ENCODE measurements around the gene BRIP1. TPM values are rescaled to one million over a fixed set of nuclear protein-coding genes. Genes with fewer than 3 reads are reported as not detected.
"Not testable (repeated sequence)": the region's sequence is repeated elsewhere in the genome, so short reads cannot be mapped to it uniquely, and the experiment has no call there.

Gene BRIP1
- total RNA-seq, 1 experiment from 2014 or later: 8.5 TPM

GRCh38 chr17:61826198-61826597 is 37.1 kb downstream of the BRIP1 start:
- H3K4me1 ChIP-seq (ENCODE audit: low read length); H2AFZ ChIP-seq (ENCODE audit: low read length); H3K9ac ChIP-seq (ENCODE audit: low read length); H4K20me1 ChIP-seq (ENCODE audit: insufficient read depth, low read depth, low read length); H3K9me2 ChIP-seq (replicated peaks; ENCODE audit: insufficient read depth, low read length); H3K4me2 ChIP-seq (ENCODE audit: low read depth, low read length, poor library complexity, severe bottlenecking); DNase-seq; H3K27ac ChIP-seq (ENCODE audit: low read length); H3K4me3 ChIP-seq (ENCODE audit: low read length); H3K27me3 ChIP-seq (ENCODE audit: low read length): not testable (repeated sequence)
- H3K79me2 ChIP-seq (ENCODE audit: low read length): peaks cover 38% of the 10 kb centered on the region
- H3K36me3 ChIP-seq (ENCODE audit: insufficient read depth, low read length): peaks cover 61% of the 10 kb centered on the region
- peaks cover 12% of the 10 kb centered on the region for H3K9me3 ChIP-seq (ENCODE audit: low read length)

GRCh38 chr17:61825448-61826137 is 37.7 kb downstream of the BRIP1 start:
- no peak overlapping the region for H2AFZ ChIP-seq (ENCODE audit: low read length)

GRCh38 chr17:61822326-61823285 is 40.7 kb downstream of the BRIP1 start:
- peak; percentile 43 for DNase-seq
- H2AFZ ChIP-seq (ENCODE audit: low read length): no peak overlapping the region
- H3K9ac ChIP-seq (ENCODE audit: low read length): no peak overlapping the region
- H3K79me2 ChIP-seq (ENCODE audit: low read length): peaks cover 26% of the 10 kb centered on the region
- no peaks in the 10 kb centered on the region for H3K9me2 ChIP-seq (replicated peaks; ENCODE audit: insufficient read depth, low read length)
- H3K4me3 ChIP-seq (ENCODE audit: low read length): no peak overlapping the region
- no peak overlapping the region for H3K27ac ChIP-seq (ENCODE audit: low read length)
- H4K20me1 ChIP-seq (ENCODE audit: insufficient read depth, low read depth, low read length): no peaks in the 10 kb centered on the region
- peaks cover under 1% of the 10 kb centered on the region; the same call in 1 of the 2 replicates for H3K4me1 ChIP-seq (ENCODE audit: low read length)
- peaks cover 44% of the 10 kb centered on the region for H3K36me3 ChIP-seq (ENCODE audit: insufficient read depth, low read length)
- no peak overlapping the region for H3K4me2 ChIP-seq (ENCODE audit: low read depth, low read length, poor library complexity, severe bottlenecking)
- peaks cover 9% of the 10 kb centered on the region for H3K9me3 ChIP-seq (ENCODE audit: low read length)
- H3K27me3 ChIP-seq (ENCODE audit: low read length): no peaks in the 10 kb centered on the region

More at GRCh38 chr17:61825448-61826137, 37.7 kb downstream of the BRIP1 start:
- Histone ChIP-seq H3K36me3 (ENCODE audit: insufficient read depth, low read length) (peaks cover 60% of the 10 kb centered on the region), H3K9me2 (replicated peaks; ENCODE audit: insufficient read depth, low read length) (no peaks in the 10 kb centered on the region), H3K79me2 (ENCODE audit: low read length) (peaks cover 36% of the 10 kb centered on the region), H3K4me3 (ENCODE audit: low read length) (no peak overlapping the region), H3K27ac (ENCODE audit: low read length) (no peak overlapping the region), H3K27me3 (ENCODE audit: low read length) (no peaks in the 10 kb centered on the region), H3K9ac (ENCODE audit: low read length) (no peak overlapping the region), H4K20me1 (ENCODE audit: insufficient read depth, low read depth, low read length) (no peaks in the 10 kb centered on the region), H3K9me3 (ENCODE audit: low read length) (peaks cover 16% of the 10 kb centered on the region), H3K4me2 (ENCODE audit: low read depth, low read length, poor library complexity, severe bottlenecking) (no peak overlapping the region), H3K4me1 (ENCODE audit: low read length) (no peaks in the 10 kb centered on the region)
- no peak for DNase-seq

GRCh38 chr17:61821655-61822054 is 41.7 kb downstream of the BRIP1 start:
- no peaks in the 10 kb centered on the region for H3K27me3 ChIP-seq (ENCODE audit: low read length)
- H3K4me2 ChIP-seq (ENCODE audit: low read depth, low read length, poor library complexity, severe bottlenecking): no peak overlapping the region
- no peaks in the 10 kb centered on the region for H4K20me1 ChIP-seq (ENCODE audit: insufficient read depth, low read depth, low read length)
- H3K9me3 ChIP-seq (ENCODE audit: low read length): peaks cover 9% of the 10 kb centered on the region
- H2AFZ ChIP-seq (ENCODE audit: low read length): no peak overlapping the region
- no peak overlapping the region for H3K9ac ChIP-seq (ENCODE audit: low read length)
- H3K4me1 ChIP-seq (ENCODE audit: low read length): peaks cover 10% of the 10 kb centered on the region
- DNase-seq: no peak
- H3K27ac ChIP-seq (ENCODE audit: low read length): no peak overlapping the region
- H3K4me3 ChIP-seq (ENCODE audit: low read length): no peak overlapping the region
- H3K79me2 ChIP-seq (ENCODE audit: low read length): peaks cover 24% of the 10 kb centered on the region
- H3K9me2 ChIP-seq (replicated peaks; ENCODE audit: insufficient read depth, low read length): no peaks in the 10 kb centered on the region
- H3K36me3 ChIP-seq (ENCODE audit: insufficient read depth, low read length): peaks cover 41% of the 10 kb centered on the region

GRCh38 chr17:61819265-61819664 is 44.1 kb downstream of the BRIP1 start:
- not testable (repeated sequence) for H2AFZ ChIP-seq (ENCODE audit: low read length); H4K20me1 ChIP-seq (ENCODE audit: insufficient read depth, low read depth, low read length); H3K9me2 ChIP-seq (replicated peaks; ENCODE audit: insufficient read depth, low read length); H3K4me2 ChIP-seq (ENCODE audit: low read depth, low read length, poor library complexity, severe bottlenecking); H3K9ac ChIP-seq (ENCODE audit: low read length); H3K4me3 ChIP-seq (ENCODE audit: low read length); DNase-seq; H3K9me3 ChIP-seq (ENCODE audit: low read length); H3K27ac ChIP-seq (ENCODE audit: low read length); H3K27me3 ChIP-seq (ENCODE audit: low read length)
- Histone ChIP-seq H3K4me1 (ENCODE audit: low read length) (peaks cover 23% of the 10 kb centered on the region), H3K79me2 (ENCODE audit: low read length) (peaks cover 15% of the 10 kb centered on the region), H3K36me3 (ENCODE audit: insufficient read depth, low read length) (peaks cover 36% of the 10 kb centered on the region)

- peaks cover 30% of the 10 kb centered on the region for H3K36me3 ChIP-seq (ENCODE audit: insufficient read depth, low read length)
These were observed 45.1 kb downstream of the BRIP1 start for GRCh38 chr17:61818225-61818624.

GRCh38 chr17:61817452-61817851 is 45.9 kb downstream of the BRIP1 start:
- no peak overlapping the region for H3K9ac ChIP-seq (ENCODE audit: low read length)
- H3K27ac ChIP-seq (ENCODE audit: low read length): no peak overlapping the region
- peaks cover 24% of the 10 kb centered on the region for H3K4me1 ChIP-seq (ENCODE audit: low read length)

More at GRCh38 chr17:61818225-61818624, 45.1 kb downstream of the BRIP1 start:
- H3K27ac ChIP-seq (ENCODE audit: low read length): no peak overlapping the region
- no peaks in the 10 kb centered on the region for H3K27me3 ChIP-seq (ENCODE audit: low read length)
- peaks cover 15% of the 10 kb centered on the region for H3K79me2 ChIP-seq (ENCODE audit: low read length)
- H4K20me1 ChIP-seq (ENCODE audit: insufficient read depth, low read depth, low read length): no peaks in the 10 kb centered on the region
- H3K4me2 ChIP-seq (ENCODE audit: low read depth, low read length, poor library complexity, severe bottlenecking): no peak overlapping the region
- no peak overlapping the region for H2AFZ ChIP-seq (ENCODE audit: low read length)
- DNase-seq: no peak
- peaks cover 24% of the 10 kb centered on the region for H3K4me1 ChIP-seq (ENCODE audit: low read length)
- H3K9me3 ChIP-seq (ENCODE audit: low read length): peaks cover 9% of the 10 kb centered on the region
- H3K9ac ChIP-seq (ENCODE audit: low read length): no peak overlapping the region
- no peak overlapping the region for H3K4me3 ChIP-seq (ENCODE audit: low read length)
- H3K9me2 ChIP-seq (replicated peaks; ENCODE audit: insufficient read depth, low read length): no peaks in the 10 kb centered on the region

GRCh38 chr17:61816538-61816937 is 46.8 kb downstream of the BRIP1 start:
- peaks cover 6% of the 10 kb centered on the region; the same call in 1 of the 2 replicates for H3K79me2 ChIP-seq (ENCODE audit: low read length)
- H3K36me3 ChIP-seq (ENCODE audit: insufficient read depth, low read length): peaks cover 13% of the 10 kb centered on the region
- H3K9me2 ChIP-seq (replicated peaks; ENCODE audit: insufficient read depth, low read length): no peaks in the 10 kb centered on the region
- H3K27me3 ChIP-seq (ENCODE audit: low read length): no peaks in the 10 kb centered on the region
- H4K20me1 ChIP-seq (ENCODE audit: insufficient read depth, low read depth, low read length): no peaks in the 10 kb centered on the region
- H3K9ac ChIP-seq (ENCODE audit: low read length): no peak overlapping the region
- no peak overlapping the region for H3K4me3 ChIP-seq (ENCODE audit: low read length)
- H3K9me3 ChIP-seq (ENCODE audit: low read length): peaks cover 5% of the 10 kb centered on the region; the same call in 1 of the 2 replicates
- no peak overlapping the region for H3K4me2 ChIP-seq (ENCODE audit: low read depth, low read length, poor library complexity, severe bottlenecking)
- H2AFZ ChIP-seq (ENCODE audit: low read length): no peak overlapping the region
- H3K4me1 ChIP-seq (ENCODE audit: low read length): peaks cover 24% of the 10 kb centered on the region
- H3K27ac ChIP-seq (ENCODE audit: low read length): peak overlapping the region; percentile 40; the same call in 1 of the 2 replicates
- DNase-seq: peak; percentile 46

More at GRCh38 chr17:61817452-61817851, 45.9 kb downstream of the BRIP1 start:
- Histone ChIP-seq H3K27me3 (ENCODE audit: low read length) (no peaks in the 10 kb centered on the region), H3K79me2 (ENCODE audit: low read length) (peaks cover 11% of the 10 kb centered on the region), H3K4me3 (ENCODE audit: low read length) (no peak overlapping the region), H3K4me2 (ENCODE audit: low read depth, low read length, poor library complexity, severe bottlenecking) (no peak overlapping the region), H4K20me1 (ENCODE audit: insufficient read depth, low read depth, low read length) (no peaks in the 10 kb centered on the region), H3K36me3 (ENCODE audit: insufficient read depth, low read length) (peaks cover 22% of the 10 kb centered on the region), H3K9me3 (ENCODE audit: low read length) (peaks cover 7% of the 10 kb centered on the region), H3K9me2 (replicated peaks; ENCODE audit: insufficient read depth, low read length) (no peaks in the 10 kb centered on the region), H2AFZ (ENCODE audit: low read length) (no peak overlapping the region)
- DNase-seq: no peak

Data from Karpas-422 (cell line).